ENCODE results near the gene EPC2.

The EPC2 gene

GRCh38 chr2:148816176-148816575, 171.6 kb downstream of the EPC2 start:
- DNase-seq, result no peak

- DNase-seq, result peak in 1 of 2 experiments; percentile 33
Observed at GRCh38 chr2:148817210-148817708, 172.7 kb downstream of the EPC2 start.

- no peak for DNase-seq
Observed at GRCh38 chr2:148819019-148819585, 174.6 kb downstream of the EPC2 start.

- DNase-seq, result no peak
Observed at GRCh38 chr2:148824190-148824589, 179.6 kb downstream of the EPC2 start.

DNA sequence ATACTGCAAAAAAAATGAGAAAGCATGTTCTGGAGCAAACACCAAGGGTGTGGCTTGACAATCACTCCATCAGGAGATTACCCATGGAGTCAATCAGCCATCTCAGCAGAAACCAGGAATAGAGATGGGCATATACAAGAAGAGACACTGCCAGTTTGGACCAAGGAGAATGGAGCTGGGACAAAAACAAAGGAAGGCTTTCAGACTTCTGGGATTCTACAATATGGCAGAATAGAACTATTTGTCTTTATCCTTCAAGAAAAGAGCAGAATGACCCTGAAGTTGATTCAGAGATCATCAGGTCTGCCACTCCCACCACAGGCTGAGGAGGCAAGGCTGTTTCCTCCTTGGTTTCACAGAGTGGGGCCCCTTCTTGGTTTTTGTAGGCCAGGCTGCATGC, 182.2 kb downstream of the EPC2 start:
- no peak for DNase-seq

GRCh38 chr2:148828941-148829340, 184.4 kb downstream of the EPC2 start:
- no peak for DNase-seq

DNA sequence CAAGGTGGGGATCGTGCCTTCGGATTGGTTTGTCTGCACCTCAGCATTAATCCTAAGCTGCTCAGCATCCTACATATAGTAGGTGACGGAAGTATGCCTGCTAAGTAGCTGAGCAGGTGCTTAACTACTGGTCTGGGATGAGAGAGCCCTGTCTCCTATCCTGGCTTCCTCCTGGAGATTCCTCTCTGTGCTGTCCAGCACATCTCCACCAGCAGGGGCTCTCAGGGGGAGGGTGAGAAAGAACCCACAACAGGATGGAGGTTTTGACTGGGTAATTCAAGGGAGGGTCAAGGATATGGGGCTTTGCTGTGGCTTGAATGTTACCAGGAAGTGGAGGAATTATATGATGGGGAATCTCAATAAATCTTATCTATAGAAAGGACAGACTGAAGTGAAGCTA, 185.1 kb downstream of the EPC2 start:
- no peak for DNase-seq

DNA sequence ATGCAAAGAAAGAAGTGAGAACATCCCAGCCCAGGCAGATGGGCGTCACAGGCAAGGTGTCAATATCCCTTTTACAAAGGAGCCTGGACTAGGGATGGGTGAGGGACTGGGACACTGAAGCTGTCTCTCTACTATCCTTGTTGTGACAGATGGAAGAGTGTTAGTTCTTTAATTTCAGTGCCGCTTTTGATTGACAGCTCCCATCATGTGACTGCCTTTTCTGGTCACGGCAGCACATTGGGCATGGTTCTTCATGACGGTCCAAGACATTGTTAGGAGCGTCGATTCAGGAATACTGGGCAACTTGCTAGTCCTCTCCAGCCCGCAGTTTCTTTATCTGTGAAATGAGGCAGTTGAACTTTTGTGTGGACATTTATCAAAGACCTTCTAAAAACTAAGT, 188.1 kb downstream of the EPC2 start:
- no peak for DNase-seq
